DMS 273 (cell line): Measurements from ENCODE around the gene TROAP.
"Not testable (repeated sequence)": the region's sequence is repeated elsewhere in the genome, so short reads cannot be mapped to it uniquely, and the experiment has no call there.

Experiments
- DNase-seq: peaks from one replicate; lab custom pipeline; 2025; ENCODE audit not compliant: unreplicated experiment; lab: John Stamatoyannopoulos, UW

TROAP gene

GRCh38 chr12:49366096-49366651 is 43.1 kb downstream of the TROAP start:
- DNase-seq: no peak

GRCh38 chr12:49366652-49367380 is 43.8 kb downstream of the TROAP start:
- DNase-seq: peak; percentile 96

GRCh38 chr12:49367381-49368239 is 44.6 kb downstream of the TROAP start, which contains the start of gene SPATS2:
TSS of gene SPATS2 (plus strand) at chr12:49367462. CDS start at chr12:49461013, 93,551 bp downstream.
- peak; percentile 67 for DNase-seq

GRCh38 chr12:49368240-49368600 is 45.2 kb downstream of the TROAP start:
- no peak for DNase-seq

DNA sequence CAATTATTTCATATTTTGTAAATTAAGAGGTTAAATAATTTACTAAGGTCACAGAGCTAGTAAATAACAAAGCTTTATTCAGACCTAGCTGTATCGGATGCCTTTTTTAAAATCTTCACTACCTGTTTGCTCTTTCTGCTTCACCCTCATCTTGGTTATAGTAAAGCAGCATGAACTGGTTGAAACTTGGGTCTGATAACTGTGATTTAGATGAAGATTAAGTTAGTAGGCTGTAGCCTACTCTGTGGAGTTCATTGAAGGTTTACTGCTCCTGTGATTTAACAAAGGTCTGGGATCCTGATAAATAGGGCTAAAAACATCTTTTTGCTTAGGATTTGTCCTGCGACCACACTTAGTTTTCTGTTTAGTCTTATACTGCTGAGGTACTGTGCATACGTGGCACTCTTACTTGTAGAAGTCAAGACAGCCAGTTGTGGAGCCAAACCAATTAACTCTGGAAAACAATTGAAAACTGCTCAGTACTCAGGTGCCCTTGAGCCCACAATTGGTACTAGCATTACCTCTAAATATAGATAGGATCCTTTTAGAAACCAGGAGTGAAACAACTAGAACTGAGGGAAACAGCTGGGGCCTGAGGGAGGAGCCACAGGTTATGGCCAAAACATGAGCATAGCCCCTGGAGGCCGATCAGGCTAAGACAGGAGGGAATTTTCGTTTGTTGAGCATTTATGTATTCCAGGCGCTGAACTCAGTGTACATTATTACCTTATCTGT is 46.5 kb downstream of the TROAP start:
- DNase-seq: peak; percentile 78

- no peak for DNase-seq
These were observed 47.5 kb downstream of the TROAP start for GRCh38 chr12:49370539-49370938.

- no peak for DNase-seq
These were observed 52.4 kb downstream of the TROAP start for GRCh38 chr12:49375406-49375805.

DNA sequence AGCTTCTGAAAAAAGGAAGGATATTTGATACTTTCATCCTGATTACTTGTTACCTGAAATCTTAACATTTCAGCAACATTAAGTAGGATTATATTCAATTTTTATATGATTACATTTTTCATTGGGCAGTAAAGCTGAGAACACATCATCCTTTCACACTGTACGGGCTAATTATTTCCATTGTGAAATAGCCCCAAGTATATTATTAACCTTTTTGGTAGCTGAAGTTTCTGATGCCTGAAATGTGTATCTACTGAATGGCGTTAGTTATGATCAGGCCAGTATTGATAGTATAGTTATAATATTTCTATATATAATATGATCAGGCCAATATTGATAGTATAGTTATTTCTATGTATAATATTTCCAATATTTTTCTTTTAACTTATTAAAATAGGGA is 54.3 kb downstream of the TROAP start:
- DNase-seq: no peak

GRCh38 chr12:49380184-49380583 is 57.1 kb downstream of the TROAP start:
- DNase-seq: not testable (repeated sequence)
